ENCODE measurements around the gene MGA.

The MGA gene

DNA sequence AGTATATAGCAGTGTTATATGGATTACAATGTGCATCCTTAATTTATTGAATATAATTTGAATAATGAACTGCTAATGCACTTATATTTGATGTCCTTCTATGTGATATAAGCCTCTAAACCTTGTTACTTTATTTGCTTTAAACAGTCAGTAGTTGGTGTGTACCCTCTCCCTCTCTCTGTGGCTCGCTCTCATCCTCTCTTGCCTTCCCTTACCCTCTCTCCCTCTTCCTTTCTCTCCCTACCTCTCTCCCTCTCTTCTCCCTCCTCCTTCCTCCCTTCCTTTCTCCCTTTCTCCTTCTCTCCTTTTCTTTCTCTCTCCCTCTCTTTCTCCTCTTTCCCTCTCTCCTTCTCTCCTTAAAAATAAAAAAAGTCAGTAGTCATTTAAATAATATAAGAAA is 28.9 kb downstream of the MGA start (continued):
- TF ChIP-seq, protein P1, sequence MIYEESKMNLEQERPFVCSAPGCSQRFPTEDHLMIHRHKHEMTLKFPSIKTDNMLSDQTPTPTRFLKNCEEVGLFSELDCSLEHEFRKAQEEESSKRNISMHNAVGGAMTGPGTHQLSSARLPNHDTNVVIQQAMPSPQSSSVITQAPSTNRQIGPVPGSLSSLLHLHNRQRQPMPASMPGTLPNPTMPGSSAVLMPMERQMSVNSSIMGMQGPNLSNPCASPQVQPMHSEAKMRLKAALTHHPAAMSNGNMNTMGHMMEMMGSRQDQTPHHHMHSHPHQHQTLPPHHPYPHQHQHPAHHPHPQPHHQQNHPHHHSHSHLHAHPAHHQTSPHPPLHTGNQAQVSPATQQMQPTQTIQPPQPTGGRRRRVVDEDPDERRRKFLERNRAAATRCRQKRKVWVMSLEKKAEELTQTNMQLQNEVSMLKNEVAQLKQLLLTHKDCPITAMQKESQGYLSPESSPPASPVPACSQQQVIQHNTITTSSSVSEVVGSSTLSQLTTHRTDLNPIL (CRISPR knock-in tag; IDR thresholded peaks at IDR 0.05; ENCODE audit: low read depth), result no peak
- TF ChIP-seq OSR1 (CRISPR knock-in tag; IDR thresholded peaks at IDR 0.05), result no peak
- TF ChIP-seq ZNF8 (CRISPR knock-in tag; IDR thresholded peaks at IDR 0.05), result no peak
- no peak for TF ChIP-seq ZFP3 (CRISPR knock-in tag; IDR thresholded peaks at IDR 0.05)
- TF ChIP-seq RARB (CRISPR knock-in tag; IDR thresholded peaks at IDR 0.05), result no peak
- no peak for TF ChIP-seq ESRRG (CRISPR knock-in tag; IDR thresholded peaks at IDR 0.05)
- no peak for TF ChIP-seq TCF4 (CRISPR knock-in tag; IDR thresholded peaks at IDR 0.05; ENCODE audit: borderline replicate concordance)

DNA sequence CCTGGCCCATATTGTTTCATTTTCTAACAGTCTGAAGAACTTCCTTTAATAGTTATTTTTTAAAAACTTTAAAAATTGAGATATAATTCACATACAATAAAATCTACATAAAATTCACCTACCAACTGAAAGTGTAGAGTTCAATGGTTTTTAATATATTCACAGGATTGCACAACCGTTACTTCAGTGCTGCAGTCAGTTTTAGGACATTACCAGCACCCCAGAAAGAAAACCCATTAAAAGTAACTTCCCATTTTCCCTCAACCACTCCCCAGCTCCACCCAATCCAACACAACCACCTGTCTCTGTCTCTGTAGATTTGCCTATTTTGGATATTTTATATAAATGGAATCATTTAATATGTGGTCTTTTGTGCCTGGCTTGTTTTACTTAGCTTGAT is 29.6 kb downstream of the MGA start:
- no peak for ATAC-seq

DNA sequence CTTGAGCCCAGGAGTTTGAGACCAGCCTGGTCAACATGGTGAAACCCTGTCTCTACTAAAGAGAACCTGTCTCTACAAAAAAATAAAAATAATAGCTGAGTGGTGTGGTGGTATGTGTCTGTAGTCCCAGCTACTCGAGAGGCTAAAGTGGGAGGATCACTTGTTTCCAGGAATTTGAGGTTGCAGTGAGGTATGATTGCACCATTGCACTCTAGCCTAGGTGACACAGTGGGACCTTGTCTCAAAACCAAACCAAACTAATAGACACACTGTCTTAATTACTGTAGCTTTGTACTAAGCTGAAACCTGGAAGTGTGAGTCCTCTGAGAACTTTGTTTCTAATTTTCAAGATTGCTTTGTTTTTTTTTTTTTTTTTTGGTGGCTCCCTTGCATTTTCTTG is 30.4 kb downstream of the MGA start:
- TF ChIP-seq OSR1 (CRISPR knock-in tag; IDR thresholded peaks at IDR 0.05), result no peak
- no peak for TF ChIP-seq ISL1 (CRISPR knock-in tag; IDR thresholded peaks at IDR 0.05)
- TF ChIP-seq, protein P2, sequence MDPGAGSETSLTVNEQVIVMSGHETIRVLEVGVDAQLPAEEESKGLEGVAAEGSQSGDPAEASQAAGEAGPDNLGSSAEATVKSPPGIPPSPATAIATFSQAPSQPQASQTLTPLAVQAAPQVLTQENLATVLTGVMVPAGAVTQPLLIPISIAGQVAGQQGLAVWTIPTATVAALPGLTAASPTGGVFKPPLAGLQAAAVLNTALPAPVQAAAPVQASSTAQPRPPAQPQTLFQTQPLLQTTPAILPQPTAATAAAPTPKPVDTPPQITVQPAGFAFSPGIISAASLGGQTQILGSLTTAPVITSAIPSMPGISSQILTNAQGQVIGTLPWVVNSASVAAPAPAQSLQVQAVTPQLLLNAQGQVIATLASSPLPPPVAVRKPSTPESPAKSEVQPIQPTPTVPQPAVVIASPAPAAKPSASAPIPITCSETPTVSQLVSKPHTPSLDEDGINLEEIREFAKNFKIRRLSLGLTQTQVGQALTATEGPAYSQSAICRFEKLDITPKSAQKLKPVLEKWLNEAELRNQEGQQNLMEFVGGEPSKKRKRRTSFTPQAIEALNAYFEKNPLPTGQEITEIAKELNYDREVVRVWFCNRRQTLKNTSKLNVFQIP (CRISPR knock-in tag; IDR thresholded peaks at IDR 0.05; ENCODE audit: borderline replicate concordance, low read depth), result no peak
- no peak for TF ChIP-seq ZC3H10 (CRISPR knock-in tag; IDR thresholded peaks at IDR 0.05)
- no peak for TF ChIP-seq SNAI2 (CRISPR knock-in tag; IDR thresholded peaks at IDR 0.05)
- no peak for TF ChIP-seq GLIS3 (CRISPR knock-in tag; IDR thresholded peaks at IDR 0.05)
- TF ChIP-seq ZNF70 (CRISPR knock-in tag; IDR thresholded peaks at IDR 0.05), result no peak
- TF ChIP-seq ZNF565 (CRISPR knock-in tag; conservative IDR thresholded peaks at IDR 0.05; ENCODE audit: low read depth), result no peak
- no peak for TF ChIP-seq BACH2 (CRISPR knock-in tag; IDR thresholded peaks at IDR 0.05; ENCODE audit: borderline replicate concordance)
- TF ChIP-seq ESRRG (CRISPR knock-in tag; IDR thresholded peaks at IDR 0.05), result no peak
- TF ChIP-seq, protein P1 (CRISPR knock-in tag; IDR thresholded peaks at IDR 0.05; ENCODE audit: low read depth), result no peak
- no peak for TF ChIP-seq RARB (CRISPR knock-in tag; IDR thresholded peaks at IDR 0.05)
- no peak for TF ChIP-seq ZNF8 (CRISPR knock-in tag; IDR thresholded peaks at IDR 0.05)
- ATAC-seq, result no peak

More for the DNA sequence above, 29.6 kb downstream of the MGA start:
- TF ChIP-seq, protein P2 (CRISPR knock-in tag; IDR thresholded peaks at IDR 0.05; ENCODE audit: borderline replicate concordance, low read depth), result no peak
- TF ChIP-seq PPARA (CRISPR knock-in tag; IDR thresholded peaks at IDR 0.05; ENCODE audit: borderline replicate concordance) (no peak), ZNF565 (CRISPR knock-in tag; conservative IDR thresholded peaks at IDR 0.05; ENCODE audit: low read depth) (no peak), ISL1 (CRISPR knock-in tag; IDR thresholded peaks at IDR 0.05) (no peak), CSDC2 (CRISPR knock-in tag; IDR thresholded peaks at IDR 0.05) (no peak), ZFP30 (CRISPR knock-in tag; IDR thresholded peaks at IDR 0.05) (no peak), RARB (CRISPR knock-in tag; IDR thresholded peaks at IDR 0.05) (no peak), ARNTL (CRISPR knock-in tag; IDR thresholded peaks at IDR 0.05; ENCODE audit: borderline replicate concordance, low read depth) (no peak), ZC3H10 (CRISPR knock-in tag; IDR thresholded peaks at IDR 0.05) (no peak), TCF4 (CRISPR knock-in tag; IDR thresholded peaks at IDR 0.05; ENCODE audit: borderline replicate concordance) (no peak), TOX (CRISPR knock-in tag; IDR thresholded peaks at IDR 0.05; ENCODE audit: borderline replicate concordance) (no peak), SNAI2 (CRISPR knock-in tag; IDR thresholded peaks at IDR 0.05) (no peak), ZNF70 (CRISPR knock-in tag; IDR thresholded peaks at IDR 0.05) (no peak), ZFP3 (CRISPR knock-in tag; IDR thresholded peaks at IDR 0.05) (no peak), ESRRG (CRISPR knock-in tag; IDR thresholded peaks at IDR 0.05) (no peak)
- TF ChIP-seq, protein P3, sequence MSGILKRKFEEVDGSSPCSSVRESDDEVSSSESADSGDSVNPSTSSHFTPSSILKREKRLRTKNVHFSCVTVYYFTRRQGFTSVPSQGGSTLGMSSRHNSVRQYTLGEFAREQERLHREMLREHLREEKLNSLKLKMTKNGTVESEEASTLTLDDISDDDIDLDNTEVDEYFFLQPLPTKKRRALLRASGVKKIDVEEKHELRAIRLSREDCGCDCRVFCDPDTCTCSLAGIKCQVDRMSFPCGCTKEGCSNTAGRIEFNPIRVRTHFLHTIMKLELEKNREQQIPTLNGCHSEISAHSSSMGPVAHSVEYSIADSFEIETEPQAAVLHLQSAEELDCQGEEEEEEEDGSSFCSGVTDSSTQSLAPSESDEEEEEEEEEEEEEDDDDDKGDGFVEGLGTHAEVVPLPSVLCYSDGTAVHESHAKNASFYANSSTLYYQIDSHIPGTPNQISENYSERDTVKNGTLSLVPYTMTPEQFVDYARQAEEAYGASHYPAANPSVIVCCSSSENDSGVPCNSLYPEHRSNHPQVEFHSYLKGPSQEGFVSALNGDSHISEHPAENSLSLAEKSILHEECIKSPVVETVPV (CRISPR knock-in tag; IDR thresholded peaks at IDR 0.05), result no peak
- TF ChIP-seq, protein P4, sequence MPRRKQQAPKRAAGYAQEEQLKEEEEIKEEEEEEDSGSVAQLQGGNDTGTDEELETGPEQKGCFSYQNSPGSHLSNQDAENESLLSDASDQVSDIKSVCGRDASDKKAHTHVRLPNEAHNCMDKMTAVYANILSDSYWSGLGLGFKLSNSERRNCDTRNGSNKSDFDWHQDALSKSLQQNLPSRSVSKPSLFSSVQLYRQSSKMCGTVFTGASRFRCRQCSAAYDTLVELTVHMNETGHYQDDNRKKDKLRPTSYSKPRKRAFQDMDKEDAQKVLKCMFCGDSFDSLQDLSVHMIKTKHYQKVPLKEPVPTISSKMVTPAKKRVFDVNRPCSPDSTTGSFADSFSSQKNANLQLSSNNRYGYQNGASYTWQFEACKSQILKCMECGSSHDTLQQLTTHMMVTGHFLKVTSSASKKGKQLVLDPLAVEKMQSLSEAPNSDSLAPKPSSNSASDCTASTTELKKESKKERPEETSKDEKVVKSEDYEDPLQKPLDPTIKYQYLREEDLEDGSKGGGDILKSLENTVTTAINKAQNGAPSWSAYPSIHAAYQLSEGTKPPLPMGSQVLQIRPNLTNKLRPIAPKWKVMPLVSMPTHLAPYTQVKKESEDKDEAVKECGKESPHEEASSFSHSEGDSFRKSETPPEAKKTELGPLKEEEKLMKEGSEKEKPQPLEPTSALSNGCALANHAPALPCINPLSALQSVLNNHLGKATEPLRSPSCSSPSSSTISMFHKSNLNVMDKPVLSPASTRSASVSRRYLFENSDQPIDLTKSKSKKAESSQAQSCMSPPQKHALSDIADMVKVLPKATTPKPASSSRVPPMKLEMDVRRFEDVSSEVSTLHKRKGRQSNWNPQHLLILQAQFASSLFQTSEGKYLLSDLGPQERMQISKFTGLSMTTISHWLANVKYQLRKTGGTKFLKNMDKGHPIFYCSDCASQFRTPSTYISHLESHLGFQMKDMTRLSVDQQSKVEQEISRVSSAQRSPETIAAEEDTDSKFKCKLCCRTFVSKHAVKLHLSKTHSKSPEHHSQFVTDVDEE (CRISPR knock-in tag; IDR thresholded peaks at IDR 0.05), result no peak
- TF ChIP-seq, protein P5, sequence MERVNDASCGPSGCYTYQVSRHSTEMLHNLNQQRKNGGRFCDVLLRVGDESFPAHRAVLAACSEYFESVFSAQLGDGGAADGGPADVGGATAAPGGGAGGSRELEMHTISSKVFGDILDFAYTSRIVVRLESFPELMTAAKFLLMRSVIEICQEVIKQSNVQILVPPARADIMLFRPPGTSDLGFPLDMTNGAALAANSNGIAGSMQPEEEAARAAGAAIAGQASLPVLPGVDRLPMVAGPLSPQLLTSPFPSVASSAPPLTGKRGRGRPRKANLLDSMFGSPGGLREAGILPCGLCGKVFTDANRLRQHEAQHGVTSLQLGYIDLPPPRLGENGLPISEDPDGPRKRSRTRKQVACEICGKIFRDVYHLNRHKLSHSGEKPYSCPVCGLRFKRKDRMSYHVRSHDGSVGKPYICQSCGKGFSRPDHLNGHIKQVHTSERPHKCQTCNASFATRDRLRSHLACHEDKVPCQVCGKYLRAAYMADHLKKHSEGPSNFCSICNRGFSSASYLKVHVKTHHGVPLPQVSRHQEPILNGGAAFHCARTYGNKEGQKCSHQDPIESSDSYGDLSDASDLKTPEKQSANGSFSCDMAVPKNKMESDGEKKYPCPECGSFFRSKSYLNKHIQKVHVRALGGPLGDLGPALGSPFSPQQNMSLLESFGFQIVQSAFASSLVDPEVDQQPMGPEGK (CRISPR knock-in tag; IDR thresholded peaks at IDR 0.05; ENCODE audit: borderline replicate concordance), result no peak

Data from SK-N-SH treated with all-trans-retinoic acid at 6 μM for 48 hours (cell line).